Measurements from ENCODE around the gene FBXO31. TPM values are rescaled to one million over a fixed set of nuclear protein-coding genes. Genes with fewer than 3 reads are reported as not detected.

FBXO31 gene
- total RNA-seq, 1 experiment from 2014 or later: 11.5 TPM

- DNase-seq (ENCODE audit: low read depth): no peak
Observed at GRCh38 chr16:87279094-87279658, 104.4 kb downstream of the FBXO31 start.

DNA sequence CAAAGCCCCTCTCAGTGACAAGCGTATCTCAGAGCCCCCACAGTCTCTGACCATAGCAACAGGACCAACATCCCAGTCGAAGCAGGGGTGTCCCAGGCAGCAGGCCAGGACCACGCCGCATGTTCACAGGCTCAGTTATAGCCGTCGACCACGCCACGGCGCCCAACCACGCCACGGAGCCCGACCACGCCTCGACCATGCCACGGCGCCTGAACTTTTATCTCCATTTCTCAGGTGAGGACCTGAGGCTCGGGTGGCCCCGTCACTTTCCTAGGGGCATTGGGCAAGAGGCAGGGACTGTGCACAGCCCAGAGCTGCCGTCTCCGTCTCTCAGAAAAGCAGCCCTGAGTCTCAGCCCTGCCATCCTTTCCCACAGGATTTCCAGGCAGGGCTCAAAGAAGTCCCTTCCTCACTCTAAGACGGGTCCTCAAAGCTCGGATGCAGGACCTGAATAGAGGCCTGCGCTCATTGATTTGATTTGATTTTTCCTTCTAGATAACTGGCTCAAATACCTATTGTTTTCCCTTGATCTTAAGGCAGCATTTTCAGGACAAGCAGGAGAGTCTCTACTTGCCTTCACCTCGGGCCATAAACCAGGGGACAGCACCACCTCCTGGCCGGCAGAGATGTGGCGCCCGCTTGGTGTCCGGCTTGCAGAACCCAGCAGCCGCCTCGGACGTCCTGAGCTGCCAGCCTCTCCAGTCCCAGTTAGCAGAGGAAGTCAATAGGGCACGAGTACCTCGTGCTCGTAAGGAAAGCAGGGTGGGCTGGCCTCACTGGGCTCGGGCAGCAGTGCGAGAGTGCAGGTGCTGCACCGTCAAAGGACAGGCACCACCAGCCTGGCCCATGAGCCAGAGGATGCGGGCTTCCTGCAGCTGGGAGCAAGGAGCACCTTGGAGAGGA, 105.1 kb downstream of the FBXO31 start:
- peak; percentile 67 for DNase-seq (ENCODE audit: low read depth)

Other genes starting within 250 kb of the FBXO31 start
- gene C16orf95, start 66.4 kb downstream of the FBXO31 start, total RNA-seq (2014; rRNA removed; shearing (Covaris generic)): 23.2 and 37.1 TPM in 2 replicates
- gene MAP1LC3B, start 8.6 kb upstream of the FBXO31 start, total RNA-seq (2014; rRNA removed; shearing (Covaris generic)): 22.5 and 28.5 TPM in 2 replicates
- 6.5 and 7.6 TPM in 2 replicates for gene ZCCHC14, start 109.2 kb upstream of the FBXO31 start, total RNA-seq (2014; rRNA removed; shearing (Covaris generic))
- gene JPH3, start 218.7 kb upstream of the FBXO31 start, total RNA-seq (2014; rRNA removed; shearing (Covaris generic)): not detected in 2 replicates